ENCODE data around the gene PLCXD3.

Gene PLCXD3

DNA sequence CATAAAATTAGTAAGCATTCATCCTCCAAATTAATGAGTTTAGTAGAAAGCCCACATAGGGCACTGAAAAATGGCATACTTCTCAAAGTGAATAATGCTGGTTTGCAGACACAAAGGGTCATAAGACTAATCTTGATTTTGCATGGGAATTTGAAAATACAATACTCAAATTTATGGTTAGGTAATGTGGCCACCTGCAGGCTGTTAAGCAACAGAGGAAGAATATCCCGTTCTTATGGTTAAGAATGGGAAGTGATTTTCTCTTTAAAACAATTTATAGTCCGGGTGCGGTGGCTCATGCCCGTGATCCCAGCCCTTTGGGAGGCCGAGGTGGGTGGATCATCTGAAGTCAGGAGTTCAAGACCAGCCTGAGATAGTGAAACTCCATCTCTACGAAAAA is 9.4 kb upstream of the PLCXD3 start:
- no peak for DNase-seq (ENCODE audit: low read depth, low spot score)
- CTCF ChIA-PET, result interaction anchor here (1.1 kb wide), 1 partner anchor 250 kb away, joined by 5 read pairs; no protein-coding TSS in a partner anchor
- TF ChIP-seq, protein P1, sequence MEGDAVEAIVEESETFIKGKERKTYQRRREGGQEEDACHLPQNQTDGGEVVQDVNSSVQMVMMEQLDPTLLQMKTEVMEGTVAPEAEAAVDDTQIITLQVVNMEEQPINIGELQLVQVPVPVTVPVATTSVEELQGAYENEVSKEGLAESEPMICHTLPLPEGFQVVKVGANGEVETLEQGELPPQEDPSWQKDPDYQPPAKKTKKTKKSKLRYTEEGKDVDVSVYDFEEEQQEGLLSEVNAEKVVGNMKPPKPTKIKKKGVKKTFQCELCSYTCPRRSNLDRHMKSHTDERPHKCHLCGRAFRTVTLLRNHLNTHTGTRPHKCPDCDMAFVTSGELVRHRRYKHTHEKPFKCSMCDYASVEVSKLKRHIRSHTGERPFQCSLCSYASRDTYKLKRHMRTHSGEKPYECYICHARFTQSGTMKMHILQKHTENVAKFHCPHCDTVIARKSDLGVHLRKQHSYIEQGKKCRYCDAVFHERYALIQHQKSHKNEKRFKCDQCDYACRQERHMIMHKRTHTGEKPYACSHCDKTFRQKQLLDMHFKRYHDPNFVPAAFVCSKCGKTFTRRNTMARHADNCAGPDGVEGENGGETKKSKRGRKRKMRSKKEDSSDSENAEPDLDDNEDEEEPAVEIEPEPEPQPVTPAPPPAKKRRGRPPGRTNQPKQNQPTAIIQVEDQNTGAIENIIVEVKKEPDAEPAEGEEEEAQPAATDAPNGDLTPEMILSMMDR (IDR thresholded peaks at IDR 0.05; ENCODE audit: insufficient read depth, low read length, missing control alignments), result no peak
- H3K4me3 ChIP-seq (ENCODE audit: low read depth, low read length), result no peak overlapping the region
- POLR2A ChIA-PET, result no interaction called here

DNA sequence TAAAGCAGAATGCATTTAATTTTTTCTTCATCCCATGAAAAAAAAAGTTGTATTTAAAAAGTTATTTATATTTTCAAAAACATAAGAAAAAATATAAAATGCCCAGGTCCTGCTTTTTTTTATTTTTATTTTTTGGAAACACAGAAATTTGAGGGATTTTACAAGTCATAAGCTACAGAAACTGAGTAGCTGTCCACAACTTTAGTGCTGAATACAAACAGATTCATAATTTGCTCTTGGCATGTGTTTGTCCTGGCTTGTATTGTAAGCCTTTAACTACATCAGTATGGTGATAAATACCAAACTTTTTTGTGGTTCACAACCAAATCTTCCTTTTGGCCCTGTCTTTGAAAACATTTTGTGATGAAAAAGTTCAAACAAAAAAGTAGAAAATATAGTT is 7.5 kb upstream of the PLCXD3 start:
- ChIA-PET POLR2A (interaction anchor here (0.6 kb wide), 1 partner anchor 31 kb away, joined by 3 read pairs; no protein-coding TSS in a partner anchor), CTCF (no interaction called here)
- no peak for DNase-seq (ENCODE audit: low read depth, low spot score)
- no peak overlapping the region for H3K4me3 ChIP-seq (ENCODE audit: low read depth, low read length)
- TF ChIP-seq, protein P1 (IDR thresholded peaks at IDR 0.05; ENCODE audit: insufficient read depth, low read length, missing control alignments), result no peak

DNA sequence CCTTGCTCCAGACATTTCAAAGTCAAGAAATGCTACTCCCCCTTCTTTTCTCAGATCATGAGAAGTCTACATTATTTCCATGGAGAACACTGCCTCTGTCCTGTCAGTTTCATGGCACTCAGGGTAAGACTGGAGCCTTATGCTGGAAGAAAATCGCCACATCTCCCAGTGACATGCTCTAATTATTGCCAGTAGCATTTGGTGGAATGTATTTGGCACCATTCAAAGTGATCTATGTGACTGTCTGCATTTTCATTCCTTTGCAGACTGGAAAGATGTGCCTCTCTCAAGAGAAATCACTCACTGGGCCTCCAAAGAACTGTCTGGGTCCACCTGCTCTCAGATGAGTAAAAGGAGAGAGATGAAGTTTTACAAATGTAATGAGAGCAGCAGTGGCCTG is 840 bp upstream of the PLCXD3 start:
- TF ChIP-seq, protein P1 (IDR thresholded peaks at IDR 0.05; ENCODE audit: insufficient read depth, low read length, missing control alignments), result no peak
- no peak overlapping the region for H3K4me3 ChIP-seq (ENCODE audit: low read depth, low read length)
- POLR2A ChIA-PET, result no interaction called here
- DNase-seq (ENCODE audit: low read depth, low spot score), result no peak
- CTCF ChIA-PET, result no interaction called here

DNA sequence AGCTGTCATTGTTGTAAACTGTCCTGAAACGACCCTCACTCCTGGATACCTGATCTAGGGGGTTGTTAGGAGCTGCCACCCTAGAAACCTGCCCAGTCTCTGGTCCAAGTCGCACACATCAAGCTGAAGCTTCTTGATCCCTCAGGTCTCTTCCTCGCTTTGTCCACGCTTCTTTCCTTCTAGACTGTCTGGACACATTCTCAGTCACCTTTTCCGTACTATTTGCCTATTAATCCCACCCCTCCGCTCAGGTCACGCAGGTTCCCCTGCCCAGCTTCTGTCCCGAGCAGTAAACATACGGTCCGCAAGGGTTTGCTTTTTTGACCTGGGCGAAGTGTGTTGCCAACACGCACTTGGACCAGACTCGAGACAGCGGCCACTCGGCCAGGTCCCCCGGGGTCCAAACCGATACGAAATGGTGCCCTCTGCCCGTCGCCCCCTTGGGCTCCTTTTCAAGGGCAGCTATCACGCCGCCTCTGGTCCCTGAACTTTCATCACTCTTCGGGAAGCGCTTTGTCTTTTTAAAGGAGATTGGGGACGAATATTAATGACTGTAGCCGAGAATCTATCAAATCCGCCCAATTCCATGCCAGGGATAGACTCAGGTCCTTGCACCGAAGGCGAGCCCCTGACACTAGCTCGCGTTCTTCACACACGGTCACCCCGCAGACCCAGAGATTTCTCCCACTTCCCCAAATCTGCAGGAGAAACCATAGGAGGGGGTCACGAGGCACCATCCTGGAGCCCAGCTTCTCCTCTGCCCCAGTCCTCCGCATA is 814 bp downstream of the PLCXD3 start:
- POLR2A ChIA-PET, result no interaction called here
- TF ChIP-seq, protein P1 (IDR thresholded peaks at IDR 0.05; ENCODE audit: insufficient read depth, low read length, missing control alignments), result no peak

DNA sequence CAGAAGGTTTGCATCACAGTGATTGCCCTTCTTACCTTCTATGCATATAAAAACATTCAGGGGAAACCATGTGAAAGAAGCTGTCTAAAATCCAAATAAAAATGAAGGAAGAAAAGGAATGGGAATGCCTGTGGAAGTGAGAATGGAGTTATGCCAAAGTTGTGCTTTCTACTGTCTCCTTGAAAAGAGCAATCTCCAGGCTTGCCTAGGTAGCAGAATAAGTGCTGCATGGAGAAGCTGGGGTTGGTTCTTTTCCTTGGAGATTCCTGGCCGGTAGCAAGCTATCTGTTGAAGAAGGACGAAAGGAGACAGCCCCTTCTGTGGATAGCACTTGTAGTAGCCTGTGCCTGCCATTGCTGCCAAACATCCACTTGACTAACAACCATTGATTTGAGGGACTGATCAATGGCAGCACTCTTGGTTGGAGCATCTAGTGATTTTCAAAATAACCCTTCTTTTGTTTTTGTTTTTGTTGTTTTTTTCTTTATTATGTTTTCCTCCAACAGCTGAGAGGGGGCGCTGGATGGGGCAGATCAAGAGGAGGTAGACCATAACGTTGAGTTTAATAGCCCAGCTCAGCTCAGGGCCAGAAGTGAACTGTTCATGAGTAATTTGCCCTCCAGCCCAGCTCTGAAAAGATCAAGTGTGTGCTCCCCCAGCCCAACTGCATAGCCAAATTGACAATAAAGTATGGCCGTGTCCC is 1.6 kb downstream of the PLCXD3 start:
- DNase-seq (ENCODE audit: low read depth, low spot score), result no peak
- no peak overlapping the region for H3K4me3 ChIP-seq (ENCODE audit: low read depth, low read length)
- TF ChIP-seq, protein P1 (IDR thresholded peaks at IDR 0.05; ENCODE audit: insufficient read depth, low read length, missing control alignments), result no peak
- ChIA-PET CTCF (interaction anchor here (0.9 kb wide), 1 partner anchor 15 kb away, joined by 3 read pairs; no protein-coding TSS in a partner anchor), POLR2A (no interaction called here)

More for the DNA sequence above, 814 bp downstream of the PLCXD3 start:
- no peak for DNase-seq (ENCODE audit: low read depth, low spot score)
- H3K4me3 ChIP-seq (ENCODE audit: low read depth, low read length), result no peak overlapping the region
- CTCF ChIA-PET, result interaction anchor here (0.9 kb wide), 1 partner anchor 15 kb away, joined by 3 read pairs; no protein-coding TSS in a partner anchor

DNA sequence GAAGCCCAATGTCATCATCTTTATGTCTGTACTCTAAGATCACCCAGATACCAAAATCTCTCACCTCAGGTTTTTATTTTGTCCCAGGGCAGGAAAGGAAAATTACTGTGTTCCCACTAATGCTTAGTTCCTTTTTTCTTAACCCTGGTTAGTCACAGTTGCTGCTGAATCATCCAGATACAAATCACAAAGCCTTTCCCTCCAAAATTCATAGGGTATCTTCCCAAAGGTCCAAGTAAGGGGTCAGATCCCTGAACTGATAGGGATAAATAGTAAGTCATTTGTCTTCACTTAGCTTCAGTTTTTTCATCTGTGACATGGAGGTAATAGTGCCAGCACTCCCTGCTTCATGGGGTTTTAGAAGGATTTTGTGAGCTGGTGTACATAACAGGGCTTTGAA is 2.2 kb downstream of the PLCXD3 start:
- TF ChIP-seq, protein P1 (IDR thresholded peaks at IDR 0.05; ENCODE audit: insufficient read depth, low read length, missing control alignments), result no peak
- H3K4me3 ChIP-seq (ENCODE audit: low read depth, low read length), result no peak overlapping the region
- CTCF ChIA-PET, result no interaction called here
- no peak for DNase-seq (ENCODE audit: low read depth, low spot score)
- POLR2A ChIA-PET, result no interaction called here
